ENCODE results near the gene LDLRAD4. TPM values are rescaled to one million over a fixed set of nuclear protein-coding genes. Genes with fewer than 3 reads are reported as not detected.

Gene LDLRAD4
- total and polyA plus RNA-seq, 11 donors = 10.4 to 44.0 (median 29.6) TPM

DNA sequence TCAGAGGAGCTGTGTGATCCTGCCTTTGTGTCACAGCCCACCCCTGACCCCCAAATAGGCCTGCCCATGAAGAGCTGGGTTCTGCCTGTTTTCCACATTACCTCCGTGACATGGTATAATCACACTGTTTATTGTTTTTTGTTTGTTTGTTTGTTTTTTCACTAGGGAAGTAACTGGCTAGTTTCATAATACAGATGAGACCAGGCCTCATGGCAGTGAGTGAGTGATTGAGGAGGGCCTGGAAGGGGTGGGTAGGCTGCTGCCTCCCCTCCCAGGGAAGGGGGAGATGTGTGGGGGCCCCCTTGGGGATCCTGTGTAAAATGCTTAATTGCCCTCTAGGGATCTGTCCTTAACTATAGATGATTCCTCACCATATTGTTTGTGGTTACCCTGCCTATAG lies 190.5 kb downstream of the LDLRAD4 start:
- H3K27me3 ChIP-seq = no peaks in the 10 kb centered on the region
- no peak overlapping the region for H3K27ac ChIP-seq
- intact Hi-C loops (cut with DNase I) = no loop called here
- WGBS, 4 donors = 95 to 100% (median 97%) methylated on average over 1 of the region's 1 CpG
- DNase-seq (no peak), ATAC-seq (no peak)
- H3K9me3 ChIP-seq = peaks cover 0 to 9% (median 0%) of the 10 kb centered on the region in 12 donors
- H3K4me1 ChIP-seq = peaks cover 0 to 7% (median 0%) of the 10 kb centered on the region in 12 donors
- H3K4me3 ChIP-seq = no peak overlapping the region
- peaks cover 0 to 4% (median 0%) of the 10 kb centered on the region in 9 donors for H3K36me3 ChIP-seq
- TF ChIP-seq, protein P1, sequence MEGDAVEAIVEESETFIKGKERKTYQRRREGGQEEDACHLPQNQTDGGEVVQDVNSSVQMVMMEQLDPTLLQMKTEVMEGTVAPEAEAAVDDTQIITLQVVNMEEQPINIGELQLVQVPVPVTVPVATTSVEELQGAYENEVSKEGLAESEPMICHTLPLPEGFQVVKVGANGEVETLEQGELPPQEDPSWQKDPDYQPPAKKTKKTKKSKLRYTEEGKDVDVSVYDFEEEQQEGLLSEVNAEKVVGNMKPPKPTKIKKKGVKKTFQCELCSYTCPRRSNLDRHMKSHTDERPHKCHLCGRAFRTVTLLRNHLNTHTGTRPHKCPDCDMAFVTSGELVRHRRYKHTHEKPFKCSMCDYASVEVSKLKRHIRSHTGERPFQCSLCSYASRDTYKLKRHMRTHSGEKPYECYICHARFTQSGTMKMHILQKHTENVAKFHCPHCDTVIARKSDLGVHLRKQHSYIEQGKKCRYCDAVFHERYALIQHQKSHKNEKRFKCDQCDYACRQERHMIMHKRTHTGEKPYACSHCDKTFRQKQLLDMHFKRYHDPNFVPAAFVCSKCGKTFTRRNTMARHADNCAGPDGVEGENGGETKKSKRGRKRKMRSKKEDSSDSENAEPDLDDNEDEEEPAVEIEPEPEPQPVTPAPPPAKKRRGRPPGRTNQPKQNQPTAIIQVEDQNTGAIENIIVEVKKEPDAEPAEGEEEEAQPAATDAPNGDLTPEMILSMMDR (IDR thresholded peaks at IDR 0.05) = no peak
- no peak for TF ChIP-seq POLR2A (IDR thresholded peaks at IDR 0.05)

DNA sequence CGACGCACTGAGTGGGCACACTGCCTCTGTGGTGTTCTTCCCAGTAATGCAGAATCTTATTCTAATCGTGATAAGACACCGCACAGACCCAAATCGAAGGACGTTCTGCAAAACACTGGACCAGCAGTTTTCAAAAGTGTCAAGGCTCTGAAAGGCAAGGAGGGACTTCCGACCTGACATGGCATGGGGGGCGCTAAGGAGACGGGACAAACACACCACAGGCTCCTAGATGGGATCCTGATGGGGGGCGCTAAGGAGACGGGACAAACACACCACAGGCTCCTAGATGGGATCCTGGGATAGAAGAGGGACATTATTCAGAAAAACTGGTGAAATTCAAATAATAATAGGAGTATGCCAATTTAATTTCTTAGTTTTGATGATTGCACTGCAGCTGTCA lies 191.4 kb downstream of the LDLRAD4 start:
- TF ChIP-seq POLR2A (IDR thresholded peaks at IDR 0.05) = no peak
- TF ChIP-seq, protein P1 (IDR thresholded peaks at IDR 0.05) = no peak
- DNase-seq = no peak
- no peak overlapping the region for H3K27ac ChIP-seq
- no peak for ATAC-seq
- WGBS, 4 donors = 87 to 92% (median 92%) methylated on average over 11 of the region's 11 CpGs
- no peak overlapping the region for H3K4me3 ChIP-seq
- H3K9me3 ChIP-seq = peaks cover 0 to 9% (median 0%) of the 10 kb centered on the region in 12 donors
- intact Hi-C loops (cut with DNase I) = loop anchor here in 4 of 10 donors (10.0 kb wide), 4 partner anchors 55 to 185 kb away; no protein-coding TSS in a partner anchor
- peaks cover 0 to 16% (median 8%) of the 10 kb centered on the region in 12 donors for H3K4me1 ChIP-seq
- H3K27me3 ChIP-seq = no peaks in the 10 kb centered on the region
- peaks cover 0 to 4% (median 0%) of the 10 kb centered on the region in 9 donors for H3K36me3 ChIP-seq

DNA sequence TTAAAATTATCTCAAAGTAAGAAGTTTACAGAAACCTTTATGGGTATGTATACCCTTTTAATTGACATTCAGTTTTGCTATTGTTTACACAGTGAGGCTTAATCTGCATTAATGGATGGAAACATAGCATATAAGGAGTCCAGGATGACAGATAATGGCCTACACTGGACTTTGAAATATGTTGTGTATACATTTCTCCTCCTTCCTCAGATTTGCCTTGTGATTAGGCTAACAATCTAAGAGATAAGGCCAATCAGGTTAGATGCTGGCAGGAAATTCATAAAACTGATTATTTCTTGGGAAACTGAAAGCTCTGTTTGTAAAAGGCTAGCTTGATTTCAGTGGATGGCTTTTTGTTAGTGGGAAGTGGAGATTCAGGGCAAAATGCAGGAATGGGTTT lies 191.9 kb downstream of the LDLRAD4 start:
- ATAC-seq (no peak), DNase-seq (no peak)
- H3K36me3 ChIP-seq = peaks cover 0 to 4% (median 0%) of the 10 kb centered on the region in 9 donors
- TF ChIP-seq POLR2A (IDR thresholded peaks at IDR 0.05) = no peak
- TF ChIP-seq, protein P1 (IDR thresholded peaks at IDR 0.05) = no peak
- no peak overlapping the region for H3K27ac ChIP-seq
- intact Hi-C loops (cut with DNase I) = loop anchor here in 4 of 10 donors (10.0 kb wide), 4 partner anchors 56 to 186 kb away; no protein-coding TSS in a partner anchor
- no peaks in the 10 kb centered on the region for H3K27me3 ChIP-seq
- no peak overlapping the region for H3K4me3 ChIP-seq
- peaks cover 0 to 21% (median 12%) of the 10 kb centered on the region in 12 donors for H3K4me1 ChIP-seq
- peaks cover 0 to 9% (median 0%) of the 10 kb centered on the region in 12 donors for H3K9me3 ChIP-seq

DNA sequence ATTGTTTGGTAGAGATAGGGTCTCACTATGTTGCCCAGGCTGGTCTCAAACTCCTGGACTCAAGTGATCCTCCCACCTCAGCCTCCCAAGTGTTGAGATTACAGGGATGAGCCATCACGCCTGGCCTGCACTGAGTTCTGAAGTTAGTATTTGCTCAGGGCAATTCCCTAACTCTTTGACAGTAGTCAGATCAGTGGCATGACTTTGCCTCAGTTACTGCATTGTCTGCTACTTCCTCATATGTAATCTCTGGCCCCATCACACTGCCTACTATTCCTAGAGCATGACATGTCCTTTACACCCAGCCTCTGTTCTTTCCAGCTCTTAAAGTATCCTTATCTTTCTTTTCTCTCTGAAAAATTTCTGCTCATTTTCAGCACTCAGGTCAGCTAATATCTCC lies 193.5 kb downstream of the LDLRAD4 start:
- peaks cover 0 to 4% (median 0%) of the 10 kb centered on the region in 9 donors for H3K36me3 ChIP-seq
- TF ChIP-seq, protein P1 (IDR thresholded peaks at IDR 0.05) = no peak
- TF ChIP-seq POLR2A (IDR thresholded peaks at IDR 0.05) = no peak
- intact Hi-C loops (cut with DNase I) = loop anchor here in 4 of 10 donors (10.0 kb wide), 4 partner anchors 57 to 187 kb away; no protein-coding TSS in a partner anchor
- no peak for DNase-seq
- peaks cover 7 to 36% (median 26%) of the 10 kb centered on the region in 12 donors for H3K4me1 ChIP-seq
- no peak overlapping the region for H3K4me3 ChIP-seq
- H3K27me3 ChIP-seq = no peaks in the 10 kb centered on the region
- 94 to 100% (median 99%) methylated on average over 1 of the region's 1 CpG for WGBS, 4 donors
- H3K27ac ChIP-seq = no peak overlapping the region
- ATAC-seq = no peak
- H3K9me3 ChIP-seq = peaks cover 0 to 9% (median 0%) of the 10 kb centered on the region in 12 donors
